HepG2 (cell line): ENCODE results near the gene HHATL. TPM values are rescaled to one million over a fixed set of nuclear protein-coding genes. Genes with fewer than 3 reads are reported as not detected.

Source experiments
- ATAC-seq: fragments of 200-7000 bp; cut with Tn5 transposase; 3 replicates; pipeline ENCODE4 v1.9.1; 2020; ENCODE audit warnings: mild to moderate bottlenecking, moderate library complexity
- BruUV-seq: library from RNA; stranded (reverse); fragments of 400-500 nt; replicated peaks from 2 replicates; lab custom pipeline; 2021; lab: Mats Ljungman, UMichigan
- CTCF ChIA-PET: fragments of 300-600 bp; formaldehyde crosslinking; extraction: SDS; loops from one replicate; lab custom pipeline; 2021; ENCODE audit warnings: low total read pairs, inconsistent platforms, low intra/inter-chr PET ratio; lab: Yijun Ruan, JAX
- POLR2A ChIA-PET: fragments of 350-600 bp; sonication (Branson Sonifier 250); formaldehyde crosslinking; loops from one replicate; lab custom pipeline; 2020; ENCODE audit warnings: antibody characterized with exemption, inconsistent platforms; lab: Yijun Ruan, JAX
- DNase-seq: peaks from one replicate; pipeline ENCODE4 v3.0.0-alpha.2; 2015; ENCODE audit warnings: low spot score
- FAIRE-seq: peaks from 3 replicates; lab custom pipeline; 2011; peaks lifted over from hg19 to GRCh38; lab: Jason Lieb, UNC
- H2AFZ ChIP-seq: one replicate; pipeline ENCODE4 v1.6.1; 2011; ENCODE audit warnings: low read length, inconsistent platforms
- H3K27ac ChIP-seq: fragments of 300-600 bp; 3 replicates; pipeline ENCODE4 v1.8.0; 2011; ENCODE audit warnings: mixed run types, mild to moderate bottlenecking, mixed read lengths, low read length, inconsistent platforms; ENCODE audit not compliant: insufficient read depth; ENCODE audit errors: extremely low read length
- H3K27me3 ChIP-seq, 2 experiments: fragments of 200-600 bp in 1 of 2; 2 replicates in 1 of 2; 3 replicates in 1 of 2; pipeline versions ENCODE4 v1.6.0 to v1.8.0; 2011; ENCODE audit warnings: low read length in 2 of 2, mild to moderate bottlenecking in 2 of 2, moderate library complexity in 2 of 2, inconsistent platforms in 1 of 2; ENCODE audit not compliant: insufficient read depth in 2 of 2, control insufficient read depth in 1 of 2
- H3K36me3 ChIP-seq, 2 experiments: fragments of 200-600 bp in 1 of 2; replicated peaks in 1 of 2; 2 replicates in 1 of 2; 3 replicates in 1 of 2; pipeline versions ENCODE4 v1.5.1 to v1.8.0; 2011; ENCODE audit warnings: low read length in 2 of 2, inconsistent platforms in 1 of 2; ENCODE audit not compliant: insufficient read depth in 2 of 2, control insufficient read depth in 1 of 2
- H3K4me1 ChIP-seq: 2 replicates; pipeline ENCODE4 v1.5.1; 2012; ENCODE audit warnings: low read length, inconsistent platforms; ENCODE audit not compliant: insufficient read depth
- H3K4me2 ChIP-seq: 2 replicates; pipeline ENCODE4 v1.6.0; 2011; ENCODE audit warnings: low read depth, low read length, inconsistent platforms
- H3K4me3 ChIP-seq, 3 experiments: fragments of 200-600 bp in 1 of 3; sonication (generic), shearing (Covaris generic) in 1 of 3; replicated peaks in 1 of 3; 2 replicates each; pipeline ENCODE4 v1.5.1; 2011 to 2016; ENCODE audit warnings: low read length in 3 of 3, inconsistent platforms in 2 of 3, low read depth in 2 of 3, mild to moderate bottlenecking in 2 of 3, control low read depth in 1 of 3, mixed read lengths in 1 of 3; ENCODE audit not compliant: insufficient read depth in 1 of 3
- H3K79me2 ChIP-seq: one replicate; pipeline ENCODE4 v1.6.1; 2011; ENCODE audit warnings: low read length, inconsistent platforms; ENCODE audit not compliant: insufficient read depth
- H3K9ac ChIP-seq: 2 replicates; pipeline ENCODE4 v1.6.0; 2011; ENCODE audit warnings: mild to moderate bottlenecking, low read depth, low read length, inconsistent platforms; ENCODE audit not compliant: insufficient read depth
- H3K9me3 ChIP-seq: 2 replicates; pipeline ENCODE4 v1.5.1; 2012; ENCODE audit warnings: mild to moderate bottlenecking, low read length
- H4K20me1 ChIP-seq: 2 replicates; pipeline ENCODE4 v1.6.0; 2011; ENCODE audit warnings: inconsistent platforms, mild to moderate bottlenecking, low read length, moderate library complexity; ENCODE audit not compliant: insufficient read depth
- AFF4 ChIP-seq: sonication (generic); formaldehyde crosslinking; IDR thresholded peaks from 2 replicates; pipeline ENCODE4 v1.4.0; 2020; ENCODE audit warnings: missing genetic modification reagents
- ATRX ChIP-seq: sonication (generic); formaldehyde crosslinking; IDR thresholded peaks from 2 replicates; pipeline ENCODE4 v1.4.0; 2020; ENCODE audit warnings: missing genetic modification reagents, borderline replicate concordance
- CREM ChIP-seq, 2 experiments: sonication (generic) in 1 of 2; formaldehyde crosslinking in 1 of 2; IDR thresholded peaks; 2 replicates each; pipeline versions ENCODE4 v1.4.0 to v1.6.1; 2016 to 2020; ENCODE audit warnings: antibody characterized with exemption in 1 of 2, mild to moderate bottlenecking in 1 of 2, missing genetic modification reagents in 1 of 2
- E2F2 ChIP-seq: sonication (generic); formaldehyde crosslinking; IDR thresholded peaks from 2 replicates; pipeline ENCODE4 v1.4.0; 2020; ENCODE audit warnings: missing genetic modification reagents, borderline replicate concordance
- GFI1 ChIP-seq: sonication (generic); formaldehyde crosslinking; IDR thresholded peaks from 2 replicates; pipeline ENCODE4 v1.5.0; 2020; ENCODE audit warnings: missing genetic modification reagents, mild to moderate bottlenecking, borderline replicate concordance
- KLF9 ChIP-seq: IDR thresholded peaks from 2 replicates; pipeline ENCODE4 v1.6.1; 2016; ENCODE audit warnings: low read depth
- NR2F1 ChIP-seq, 2 experiments: fragments of 450-650 bp in 1 of 2; formaldehyde crosslinking in 1 of 2; IDR thresholded peaks; 2 replicates each; pipeline versions ENCODE4 v1.5.0 to v1.6.1; 2016 to 2020; ENCODE audit warnings: mild to moderate bottlenecking in 1 of 2, missing compliant biosample characterization in 1 of 2, missing genetic modification reagents in 1 of 2, moderate library complexity in 1 of 2
- SALL2 ChIP-seq: sonication (generic); formaldehyde crosslinking; IDR thresholded peaks from 2 replicates; pipeline ENCODE4 v1.8.1; 2023; ENCODE audit warnings: mild to moderate bottlenecking, missing genetic modification reagents, inconsistent platforms
- SOX5 ChIP-seq: IDR thresholded peaks from 2 replicates; pipeline ENCODE4 v1.6.1; 2016; ENCODE audit warnings: borderline replicate concordance
- YEATS4 ChIP-seq: sonication (generic); formaldehyde crosslinking; IDR thresholded peaks from 2 replicates; pipeline ENCODE4 v1.4.0; 2020; ENCODE audit warnings: missing genetic modification reagents, borderline replicate concordance
- ZNF354B ChIP-seq: sonication (generic); formaldehyde crosslinking; IDR thresholded peaks from 2 replicates; pipeline ENCODE4 v1.8.0; 2022; ENCODE audit warnings: mild to moderate bottlenecking, missing genetic modification reagents
- ZNF563 ChIP-seq: sonication (generic); formaldehyde crosslinking; IDR thresholded peaks from 2 replicates; pipeline ENCODE4 v1.8.0; 2022; ENCODE audit warnings: mild to moderate bottlenecking, moderate library complexity, missing genetic modification reagents
- ZNF572 ChIP-seq: sonication (generic); formaldehyde crosslinking; IDR thresholded peaks from 2 replicates; pipeline ENCODE4 v1.5.1; 2020; ENCODE audit warnings: mild to moderate bottlenecking, missing genetic modification reagents
- WGBS: methylation state at CpG from one replicate; pipeline ENCODE4 v1.1.6; 2017; ENCODE audit warnings: low lambda C conversion rate; 5-methylcytosine and 5-hydroxymethylcytosine counted together
- in situ Hi-C: cut with HindIII; loops from 2 replicates; pipeline ENCODE4 v1.10.0; 2017; ENCODE audit warnings: low pct_unique_long_range_greater_than_20kb; ENCODE audit not compliant: extremely low pct_ligation_motif_present
- intact Hi-C: fragments of 100-400 bp; cut with micrococcal nuclease; formaldehyde crosslinking; loops from one replicate; pipeline ENCODE4 v1.10.0; 2022; ENCODE audit not compliant: unreplicated experiment
- polyA plus RNA-seq, 8 experiments: library from polyadenylated mRNA; depleted of rRNA in 3 of 8; stranded (reverse) in 7 of 8; unstranded in 1 of 8; fragments of >200 nt; fragmentation: Illumina TruSeq in 4 of 8; extraction: Trizol in 4 of 8; gene quantifications; 2 replicates each; pipeline versions ENCODE4 v1.2.1 to v1.2.3, GENCODE V29; 2011 to 2016; ENCODE audit warnings: low read depth in 4 of 8, missing spikeins in 1 of 8, mixed read lengths in 1 of 8; ENCODE audit not compliant: insufficient read depth in 1 of 8
- total RNA-seq, 5 experiments: library from RNA; depleted of rRNA; stranded (reverse); fragments of >200 nt; fragmentation: Illumina TruSeq; extraction: Trizol; gene quantifications; 2 replicates each; pipeline ENCODE4 v1.2.3, GENCODE V29; 2016; ENCODE audit warnings: low read depth in 1 of 5
- TF ChIP-seq, protein P1 (sequence below): sonication (generic); formaldehyde crosslinking; conservative IDR thresholded peaks from 2 replicates; pipeline ENCODE4 v1.8.0; 2022; ENCODE audit warnings: mild to moderate bottlenecking, moderate library complexity, missing genetic modification reagents
- TF ChIP-seq, protein P2 (sequence below): sonication (generic); formaldehyde crosslinking; IDR thresholded peaks from 2 replicates; pipeline ENCODE4 v1.5.0; 2020; ENCODE audit warnings: mild to moderate bottlenecking, low read depth, missing genetic modification reagents, borderline replicate concordance

The HHATL gene
- total and polyA plus RNA-seq, 2 of the 13 experiments (the other 11 are each of a cell fraction or from before 2014, with no cell fraction given): 0.26 TPM; not detected in 1

- Histone ChIP-seq H3K36me3 (no peaks in the 10 kb centered on the region), H3K9me3 (no peaks in the 10 kb centered on the region), H3K27ac (peak overlapping the region; percentile 97), H3K27me3 (no peaks in the 10 kb centered on the region), H3K4me2 (peak overlapping the region; percentile 68), H3K9ac (peak overlapping the region; percentile 78), H4K20me1 (no peaks in the 10 kb centered on the region), H2AFZ (no peak overlapping the region), H3K4me3 (peak overlapping the region in 1 of 3 experiments; percentile 22; a peak in 2 of 6 replicates), H3K4me1 (peaks cover 64% of the 10 kb centered on the region), H3K79me2 (no peaks in the 10 kb centered on the region)
- CTCF ChIA-PET: interaction anchor here (1.2 to 1.5 kb wide), 2 partner anchors 11 to 98 kb away, joined by 5 read pairs; no protein-coding TSS in a partner anchor
- TSS peak; percentile 87 for BruUV-seq
- peak; percentile 81 for DNase-seq
- peak; percentile 78 for FAIRE-seq
- intact Hi-C loops (loop anchor here (1.0 to 5.0 kb wide), 3 partner anchors 11 to 131 kb away; partner anchors contain the start of genes NKTR and ZBTB47), in situ Hi-C loops (no loop called here)
- peak; percentile 91 for ATAC-seq
- 40% methylated on average over 9 of the region's 9 CpGs for WGBS
- POLR2A ChIA-PET: interaction anchor here (1.0 to 2.7 kb wide), 12 partner anchors 7 to 150 kb away, joined by 3 to 18 read pairs (median 5); partner anchors contain the start of genes HIGD1A and NKTR
- TF ChIP-seq, protein P1, sequence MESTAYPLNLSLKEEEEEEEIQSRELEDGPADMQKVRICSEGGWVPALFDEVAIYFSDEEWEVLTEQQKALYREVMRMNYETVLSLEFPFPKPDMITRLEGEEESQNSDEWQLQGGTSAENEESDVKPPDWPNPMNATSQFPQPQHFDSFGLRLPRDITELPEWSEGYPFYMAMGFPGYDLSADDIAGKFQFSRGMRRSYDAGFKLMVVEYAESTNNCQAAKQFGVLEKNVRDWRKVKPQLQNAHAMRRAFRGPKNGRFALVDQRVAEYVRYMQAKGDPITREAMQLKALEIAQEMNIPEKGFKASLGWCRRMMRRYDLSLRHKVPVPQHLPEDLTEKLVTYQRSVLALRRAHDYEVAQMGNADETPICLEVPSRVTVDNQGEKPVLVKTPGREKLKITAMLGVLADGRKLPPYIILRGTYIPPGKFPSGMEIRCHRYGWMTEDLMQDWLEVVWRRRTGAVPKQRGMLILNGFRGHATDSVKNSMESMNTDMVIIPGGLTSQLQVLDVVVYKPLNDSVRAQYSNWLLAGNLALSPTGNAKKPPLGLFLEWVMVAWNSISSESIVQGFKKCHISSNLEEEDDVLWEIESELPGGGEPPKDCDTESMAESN (CRISPR knock-in tag): no peak
- TF ChIP-seq AFF4 (CRISPR knock-in tag) (no peak), SOX5 (CRISPR knock-in tag) (peak; percentile 25; the same call in 1 of the 2 replicates), ATRX (no peak), ZNF563 (CRISPR knock-in tag) (no peak), CREM (IDR thresholded peaks at IDR 0.05) (peak; percentile 10; the same call in 1 of the 2 replicates), CREM (CRISPR knock-in tag; IDR thresholded peaks at IDR 0.05) (no peak), KLF9 (CRISPR knock-in tag) (no peak), E2F2 (CRISPR knock-in tag) (no peak), ZNF572 (no peak), GFI1 (CRISPR knock-in tag) (no peak), SALL2 (no peak; the same call in 1 of the 2 replicates), NR2F1 (CRISPR knock-in tag; IDR thresholded peaks at IDR 0.05) (no peak), YEATS4 (CRISPR knock-in tag) (no peak; the same call in 1 of the 2 replicates), ZNF354B (CRISPR knock-in tag) (no peak)
- TF ChIP-seq, protein P2, sequence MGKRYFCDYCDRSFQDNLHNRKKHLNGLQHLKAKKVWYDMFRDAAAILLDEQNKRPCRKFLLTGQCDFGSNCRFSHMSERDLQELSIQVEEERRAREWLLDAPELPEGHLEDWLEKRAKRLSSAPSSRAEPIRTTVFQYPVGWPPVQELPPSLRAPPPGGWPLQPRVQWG: no peak
Measured at GRCh38 chr3:42732829-42733459, 30.3 kb upstream of the HHATL start.
